WTC11 (cell line): ENCODE data around the gene KAT6B. TPM values are rescaled to one million over a fixed set of nuclear protein-coding genes. Genes with fewer than 3 reads are reported as not detected.
A peak's percentile ranks its signal among the peaks of the same experiment; 100 is the strongest.

Source experiments
- ATAC-seq: fragments of 200-7000 bp; cut with Tn5 transposase; 2 replicates; pipeline ENCODE4 v1.10.0; 2021; ENCODE audit warnings: mild to moderate bottlenecking, moderate library complexity
- CTCF ChIA-PET: fragments of 300-600 bp; sonication (Branson Sonifier 250); formaldehyde crosslinking; loops from one replicate; lab custom pipeline; 2021; ENCODE audit warnings: antibody characterized with exemption; lab: Charles Lee
- POLR2A ChIA-PET: fragments of 350-600 bp; sonication (Branson Sonifier 250); formaldehyde crosslinking; loops from one replicate; lab custom pipeline; 2021; ENCODE audit warnings: antibody characterized with exemption; lab: Charles Lee
- DNase-seq: peaks from one replicate; pipeline ENCODE4 v3.0.0; 2021; ENCODE audit warnings: low spot score
- H3K27ac Mint-ChIP-seq: 2 replicates; pipeline ENCODE4 v1.8.0; 2021; ENCODE audit warnings: mixed read lengths
- H3K27me3 Mint-ChIP-seq: 2 replicates; pipeline ENCODE4 v1.8.0; 2021; ENCODE audit warnings: low read depth, mild to moderate bottlenecking, moderate library complexity, mixed read lengths
- H3K36me3 Mint-ChIP-seq: 2 replicates; pipeline ENCODE4 v1.8.0; 2021; ENCODE audit warnings: mixed read lengths
- H3K4me1 Mint-ChIP-seq: 2 replicates; pipeline ENCODE4 v1.8.0; 2022; ENCODE audit warnings: mixed read lengths
- H3K4me3 Mint-ChIP-seq: 2 replicates; pipeline ENCODE4 v1.8.0; 2021; ENCODE audit warnings: mild to moderate bottlenecking, moderate library complexity, mixed read lengths
- H3K9me3 Mint-ChIP-seq: 2 replicates; pipeline ENCODE4 v1.8.0; 2021; ENCODE audit warnings: mixed read lengths
- ESRRA ChIP-seq: sonication (generic); formaldehyde crosslinking; IDR thresholded peaks from 2 replicates; pipeline ENCODE4 v1.8.1; 2022; ENCODE audit warnings: mild to moderate bottlenecking, missing genetic modification reagents, borderline replicate concordance
- FOXJ3 ChIP-seq: sonication (generic); formaldehyde crosslinking; IDR thresholded peaks from 2 replicates; pipeline ENCODE4 v1.9.0; 2021; ENCODE audit warnings: missing genetic modification reagents, mild to moderate bottlenecking, borderline replicate concordance
- GTF2I ChIP-seq: fragments of 250-450 bp; sonication (Bioruptor Pico); conservative IDR thresholded peaks from 2 replicates; pipeline ENCODE4 v1.4.0; 2021; ENCODE audit warnings: mild to moderate bottlenecking
- NFATC4 ChIP-seq: fragments of 250-450 bp; sonication (Bioruptor Pico); IDR thresholded peaks from 2 replicates; pipeline ENCODE4 v1.9.0; 2021; ENCODE audit warnings: mild to moderate bottlenecking
- RORB ChIP-seq: fragments of 250-450 bp; sonication (Bioruptor Pico); IDR thresholded peaks from 2 replicates; pipeline ENCODE4 v1.9.0; 2021; ENCODE audit warnings: mild to moderate bottlenecking
- SMAD3 ChIP-seq: sonication (generic); formaldehyde crosslinking; IDR thresholded peaks from 2 replicates; pipeline ENCODE4 v1.8.0; 2022; ENCODE audit warnings: missing genetic modification reagents, mild to moderate bottlenecking, borderline replicate concordance
- ZNF232 ChIP-seq: sonication (generic); formaldehyde crosslinking; IDR thresholded peaks from 2 replicates; pipeline ENCODE4 v1.8.0; 2022; ENCODE audit warnings: mild to moderate bottlenecking, missing genetic modification reagents
- ZNF416 ChIP-seq: fragments of 250-450 bp; sonication (Bioruptor Pico); IDR thresholded peaks from 2 replicates; pipeline ENCODE4 v1.9.0; 2021; ENCODE audit warnings: mild to moderate bottlenecking, inconsistent platforms
- total RNA-seq: library from RNA; stranded (reverse); gene quantifications from 3 replicates; pipeline ENCODE4 v1.2.3, GENCODE V29; 2021
- TF ChIP-seq, protein P1 (sequence below): fragments of 250-450 bp; sonication (Bioruptor Pico); IDR thresholded peaks from 2 replicates; pipeline ENCODE4 v1.9.0; 2021; ENCODE audit warnings: mild to moderate bottlenecking, borderline replicate concordance
- TF ChIP-seq, protein P2 (sequence below): sonication (generic); formaldehyde crosslinking; IDR thresholded peaks from 2 replicates; pipeline ENCODE4 v1.8.0; 2022; ENCODE audit warnings: mild to moderate bottlenecking, missing genetic modification reagents
- TF ChIP-seq, protein P3 (sequence below): sonication (generic); formaldehyde crosslinking; IDR thresholded peaks from 2 replicates; pipeline ENCODE4 v1.8.1; 2023; ENCODE audit warnings: mild to moderate bottlenecking, missing genetic modification reagents
- TF ChIP-seq, protein P4 (sequence below): sonication (generic); formaldehyde crosslinking; IDR thresholded peaks from 2 replicates; pipeline ENCODE4 v1.8.0; 2022; ENCODE audit warnings: missing genetic modification reagents
- TF ChIP-seq, protein P5 (sequence below): sonication (generic); formaldehyde crosslinking; IDR thresholded peaks from 2 replicates; pipeline ENCODE4 v1.8.1; 2023; ENCODE audit warnings: mild to moderate bottlenecking, missing genetic modification reagents, moderate library complexity
- TF ChIP-seq, protein P6 (sequence below): fragments of 200-600 bp; IDR thresholded peaks from 2 replicates; pipeline ENCODE4 v1.8.0; 2022; ENCODE audit warnings: antibody characterized with exemption
- TF ChIP-seq, protein P7 (sequence below): fragments of 250-450 bp; sonication (Bioruptor Pico); IDR thresholded peaks from 2 replicates; pipeline ENCODE4 v1.9.0; 2021; ENCODE audit warnings: mild to moderate bottlenecking
- TF ChIP-seq, protein P8 (sequence below): sonication (generic); formaldehyde crosslinking; IDR thresholded peaks from 2 replicates; pipeline ENCODE4 v1.8.1; 2022; ENCODE audit warnings: mild to moderate bottlenecking, moderate library complexity, missing genetic modification reagents

KAT6B gene
- total RNA-seq, 1 experiment from 2014 or later = 18.5 TPM

DNA sequence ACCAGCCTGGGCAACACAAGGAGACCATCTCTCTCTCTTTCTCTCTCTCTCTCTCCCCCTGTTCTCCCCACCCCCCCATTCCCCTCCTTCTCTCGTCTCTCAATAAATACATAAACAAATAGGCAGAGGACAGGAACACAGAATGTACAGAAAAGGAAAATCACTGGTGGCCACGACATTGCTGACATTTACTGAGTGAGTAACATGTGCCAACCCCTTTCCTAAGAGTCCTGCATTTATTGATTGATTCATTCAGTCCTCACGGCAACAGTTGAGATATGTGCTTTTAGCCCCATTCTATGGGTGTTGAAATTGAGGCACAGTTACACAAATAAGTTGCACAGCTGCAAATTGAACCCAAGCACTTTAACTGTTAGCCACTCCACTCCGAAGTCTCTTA lies 170.8 kb downstream of the KAT6B start (continued):
- TF ChIP-seq, protein P1, sequence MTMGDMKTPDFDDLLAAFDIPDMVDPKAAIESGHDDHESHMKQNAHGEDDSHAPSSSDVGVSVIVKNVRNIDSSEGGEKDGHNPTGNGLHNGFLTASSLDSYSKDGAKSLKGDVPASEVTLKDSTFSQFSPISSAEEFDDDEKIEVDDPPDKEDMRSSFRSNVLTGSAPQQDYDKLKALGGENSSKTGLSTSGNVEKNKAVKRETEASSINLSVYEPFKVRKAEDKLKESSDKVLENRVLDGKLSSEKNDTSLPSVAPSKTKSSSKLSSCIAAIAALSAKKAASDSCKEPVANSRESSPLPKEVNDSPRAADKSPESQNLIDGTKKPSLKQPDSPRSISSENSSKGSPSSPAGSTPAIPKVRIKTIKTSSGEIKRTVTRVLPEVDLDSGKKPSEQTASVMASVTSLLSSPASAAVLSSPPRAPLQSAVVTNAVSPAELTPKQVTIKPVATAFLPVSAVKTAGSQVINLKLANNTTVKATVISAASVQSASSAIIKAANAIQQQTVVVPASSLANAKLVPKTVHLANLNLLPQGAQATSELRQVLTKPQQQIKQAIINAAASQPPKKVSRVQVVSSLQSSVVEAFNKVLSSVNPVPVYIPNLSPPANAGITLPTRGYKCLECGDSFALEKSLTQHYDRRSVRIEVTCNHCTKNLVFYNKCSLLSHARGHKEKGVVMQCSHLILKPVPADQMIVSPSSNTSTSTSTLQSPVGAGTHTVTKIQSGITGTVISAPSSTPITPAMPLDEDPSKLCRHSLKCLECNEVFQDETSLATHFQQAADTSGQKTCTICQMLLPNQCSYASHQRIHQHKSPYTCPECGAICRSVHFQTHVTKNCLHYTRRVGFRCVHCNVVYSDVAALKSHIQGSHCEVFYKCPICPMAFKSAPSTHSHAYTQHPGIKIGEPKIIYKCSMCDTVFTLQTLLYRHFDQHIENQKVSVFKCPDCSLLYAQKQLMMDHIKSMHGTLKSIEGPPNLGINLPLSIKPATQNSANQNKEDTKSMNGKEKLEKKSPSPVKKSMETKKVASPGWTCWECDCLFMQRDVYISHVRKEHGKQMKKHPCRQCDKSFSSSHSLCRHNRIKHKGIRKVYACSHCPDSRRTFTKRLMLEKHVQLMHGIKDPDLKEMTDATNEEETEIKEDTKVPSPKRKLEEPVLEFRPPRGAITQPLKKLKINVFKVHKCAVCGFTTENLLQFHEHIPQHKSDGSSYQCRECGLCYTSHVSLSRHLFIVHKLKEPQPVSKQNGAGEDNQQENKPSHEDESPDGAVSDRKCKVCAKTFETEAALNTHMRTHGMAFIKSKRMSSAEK (CRISPR knock-in tag) = no peak
- TF ChIP-seq, protein P2, sequence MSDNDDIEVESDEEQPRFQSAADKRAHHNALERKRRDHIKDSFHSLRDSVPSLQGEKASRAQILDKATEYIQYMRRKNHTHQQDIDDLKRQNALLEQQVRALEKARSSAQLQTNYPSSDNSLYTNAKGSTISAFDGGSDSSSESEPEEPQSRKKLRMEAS (CRISPR knock-in tag) = no peak
- TF ChIP-seq, protein P3, sequence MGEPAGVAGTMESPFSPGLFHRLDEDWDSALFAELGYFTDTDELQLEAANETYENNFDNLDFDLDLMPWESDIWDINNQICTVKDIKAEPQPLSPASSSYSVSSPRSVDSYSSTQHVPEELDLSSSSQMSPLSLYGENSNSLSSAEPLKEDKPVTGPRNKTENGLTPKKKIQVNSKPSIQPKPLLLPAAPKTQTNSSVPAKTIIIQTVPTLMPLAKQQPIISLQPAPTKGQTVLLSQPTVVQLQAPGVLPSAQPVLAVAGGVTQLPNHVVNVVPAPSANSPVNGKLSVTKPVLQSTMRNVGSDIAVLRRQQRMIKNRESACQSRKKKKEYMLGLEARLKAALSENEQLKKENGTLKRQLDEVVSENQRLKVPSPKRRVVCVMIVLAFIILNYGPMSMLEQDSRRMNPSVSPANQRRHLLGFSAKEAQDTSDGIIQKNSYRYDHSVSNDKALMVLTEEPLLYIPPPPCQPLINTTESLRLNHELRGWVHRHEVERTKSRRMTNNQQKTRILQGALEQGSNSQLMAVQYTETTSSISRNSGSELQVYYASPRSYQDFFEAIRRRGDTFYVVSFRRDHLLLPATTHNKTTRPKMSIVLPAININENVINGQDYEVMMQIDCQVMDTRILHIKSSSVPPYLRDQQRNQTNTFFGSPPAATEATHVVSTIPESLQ = no peak
- TF ChIP-seq, protein P4, sequence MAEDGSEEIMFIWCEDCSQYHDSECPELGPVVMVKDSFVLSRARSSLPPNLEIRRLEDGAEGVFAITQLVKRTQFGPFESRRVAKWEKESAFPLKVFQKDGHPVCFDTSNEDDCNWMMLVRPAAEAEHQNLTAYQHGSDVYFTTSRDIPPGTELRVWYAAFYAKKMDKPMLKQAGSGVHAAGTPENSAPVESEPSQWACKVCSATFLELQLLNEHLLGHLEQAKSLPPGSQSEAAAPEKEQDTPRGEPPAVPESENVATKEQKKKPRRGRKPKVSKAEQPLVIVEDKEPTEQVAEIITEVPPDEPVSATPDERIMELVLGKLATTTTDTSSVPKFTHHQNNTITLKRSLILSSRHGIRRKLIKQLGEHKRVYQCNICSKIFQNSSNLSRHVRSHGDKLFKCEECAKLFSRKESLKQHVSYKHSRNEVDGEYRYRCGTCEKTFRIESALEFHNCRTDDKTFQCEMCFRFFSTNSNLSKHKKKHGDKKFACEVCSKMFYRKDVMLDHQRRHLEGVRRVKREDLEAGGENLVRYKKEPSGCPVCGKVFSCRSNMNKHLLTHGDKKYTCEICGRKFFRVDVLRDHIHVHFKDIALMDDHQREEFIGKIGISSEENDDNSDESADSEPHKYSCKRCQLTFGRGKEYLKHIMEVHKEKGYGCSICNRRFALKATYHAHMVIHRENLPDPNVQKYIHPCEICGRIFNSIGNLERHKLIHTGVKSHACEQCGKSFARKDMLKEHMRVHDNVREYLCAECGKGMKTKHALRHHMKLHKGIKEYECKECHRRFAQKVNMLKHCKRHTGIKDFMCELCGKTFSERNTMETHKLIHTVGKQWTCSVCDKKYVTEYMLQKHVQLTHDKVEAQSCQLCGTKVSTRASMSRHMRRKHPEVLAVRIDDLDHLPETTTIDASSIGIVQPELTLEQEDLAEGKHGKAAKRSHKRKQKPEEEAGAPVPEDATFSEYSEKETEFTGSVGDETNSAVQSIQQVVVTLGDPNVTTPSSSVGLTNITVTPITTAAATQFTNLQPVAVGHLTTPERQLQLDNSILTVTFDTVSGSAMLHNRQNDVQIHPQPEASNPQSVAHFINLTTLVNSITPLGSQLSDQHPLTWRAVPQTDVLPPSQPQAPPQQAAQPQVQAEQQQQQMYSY (CRISPR knock-in tag) = no peak
- TF ChIP-seq GTF2I = no peak

DNA sequence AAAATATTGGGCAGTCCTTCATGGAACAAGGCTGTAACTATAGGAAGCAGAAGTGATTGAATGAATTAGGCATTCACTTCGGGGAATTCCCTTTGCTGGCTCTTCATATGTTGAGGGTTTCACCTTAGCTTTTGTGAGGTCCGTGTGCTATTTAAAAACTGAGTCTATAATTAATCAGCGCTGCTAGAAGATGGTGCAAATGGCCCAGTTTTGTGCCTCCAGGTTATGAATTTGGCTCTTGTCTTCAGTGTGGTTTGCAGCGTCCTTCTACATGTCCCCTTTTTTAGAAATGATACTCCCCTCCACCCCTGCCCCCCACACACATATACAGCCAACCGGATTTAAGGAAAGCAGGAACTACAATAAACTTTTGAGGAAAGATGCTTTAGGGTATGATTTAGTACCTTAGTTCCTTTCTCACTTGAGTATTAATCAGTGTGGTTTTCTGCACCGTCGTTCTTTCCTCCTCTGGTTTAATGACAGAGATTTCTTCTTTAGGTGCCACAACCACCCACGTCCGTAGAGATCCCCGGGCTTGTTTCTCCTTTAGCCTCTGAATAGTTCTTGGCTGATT lies 174.4 kb downstream of the KAT6B start:
- no peak for ATAC-seq
- DNase-seq = no peak
- Mint-ChIP-seq H3K27ac (peak overlapping the region; percentile 25; the same call in 1 of the 2 replicates), H3K4me1 (0 out of 2 replicates have a peak, but pooled peaks cover 3% of the 10 kb centered on the region), H3K36me3 (peaks cover 11% of the 10 kb centered on the region), H3K27me3 (no peaks in the 10 kb centered on the region), H3K9me3 (no peaks in the 10 kb centered on the region), H3K4me3 (no peak overlapping the region)
- POLR2A ChIA-PET = no interaction called here
- CTCF ChIA-PET = interaction anchor here (1.3 kb wide), 1 partner anchor 97 kb away, joined by 3 read pairs; no protein-coding TSS in a partner anchor
- TF ChIP-seq RORB (CRISPR knock-in tag) (no peak), FOXJ3 (no peak), ZNF416 (CRISPR knock-in tag) (no peak), NFATC4 (no peak), ESRRA (CRISPR knock-in tag) (no peak), ZNF232 (no peak), SMAD3 (no peak)
- TF ChIP-seq, protein P3 = no peak
- TF ChIP-seq, protein P5, sequence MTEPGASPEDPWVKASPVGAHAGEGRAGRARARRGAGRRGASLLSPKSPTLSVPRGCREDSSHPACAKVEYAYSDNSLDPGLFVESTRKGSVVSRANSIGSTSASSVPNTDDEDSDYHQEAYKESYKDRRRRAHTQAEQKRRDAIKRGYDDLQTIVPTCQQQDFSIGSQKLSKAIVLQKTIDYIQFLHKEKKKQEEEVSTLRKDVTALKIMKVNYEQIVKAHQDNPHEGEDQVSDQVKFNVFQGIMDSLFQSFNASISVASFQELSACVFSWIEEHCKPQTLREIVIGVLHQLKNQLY (CRISPR knock-in tag) = no peak
- TF ChIP-seq, protein P6, sequence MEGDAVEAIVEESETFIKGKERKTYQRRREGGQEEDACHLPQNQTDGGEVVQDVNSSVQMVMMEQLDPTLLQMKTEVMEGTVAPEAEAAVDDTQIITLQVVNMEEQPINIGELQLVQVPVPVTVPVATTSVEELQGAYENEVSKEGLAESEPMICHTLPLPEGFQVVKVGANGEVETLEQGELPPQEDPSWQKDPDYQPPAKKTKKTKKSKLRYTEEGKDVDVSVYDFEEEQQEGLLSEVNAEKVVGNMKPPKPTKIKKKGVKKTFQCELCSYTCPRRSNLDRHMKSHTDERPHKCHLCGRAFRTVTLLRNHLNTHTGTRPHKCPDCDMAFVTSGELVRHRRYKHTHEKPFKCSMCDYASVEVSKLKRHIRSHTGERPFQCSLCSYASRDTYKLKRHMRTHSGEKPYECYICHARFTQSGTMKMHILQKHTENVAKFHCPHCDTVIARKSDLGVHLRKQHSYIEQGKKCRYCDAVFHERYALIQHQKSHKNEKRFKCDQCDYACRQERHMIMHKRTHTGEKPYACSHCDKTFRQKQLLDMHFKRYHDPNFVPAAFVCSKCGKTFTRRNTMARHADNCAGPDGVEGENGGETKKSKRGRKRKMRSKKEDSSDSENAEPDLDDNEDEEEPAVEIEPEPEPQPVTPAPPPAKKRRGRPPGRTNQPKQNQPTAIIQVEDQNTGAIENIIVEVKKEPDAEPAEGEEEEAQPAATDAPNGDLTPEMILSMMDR = no peak
- TF ChIP-seq, protein P7, sequence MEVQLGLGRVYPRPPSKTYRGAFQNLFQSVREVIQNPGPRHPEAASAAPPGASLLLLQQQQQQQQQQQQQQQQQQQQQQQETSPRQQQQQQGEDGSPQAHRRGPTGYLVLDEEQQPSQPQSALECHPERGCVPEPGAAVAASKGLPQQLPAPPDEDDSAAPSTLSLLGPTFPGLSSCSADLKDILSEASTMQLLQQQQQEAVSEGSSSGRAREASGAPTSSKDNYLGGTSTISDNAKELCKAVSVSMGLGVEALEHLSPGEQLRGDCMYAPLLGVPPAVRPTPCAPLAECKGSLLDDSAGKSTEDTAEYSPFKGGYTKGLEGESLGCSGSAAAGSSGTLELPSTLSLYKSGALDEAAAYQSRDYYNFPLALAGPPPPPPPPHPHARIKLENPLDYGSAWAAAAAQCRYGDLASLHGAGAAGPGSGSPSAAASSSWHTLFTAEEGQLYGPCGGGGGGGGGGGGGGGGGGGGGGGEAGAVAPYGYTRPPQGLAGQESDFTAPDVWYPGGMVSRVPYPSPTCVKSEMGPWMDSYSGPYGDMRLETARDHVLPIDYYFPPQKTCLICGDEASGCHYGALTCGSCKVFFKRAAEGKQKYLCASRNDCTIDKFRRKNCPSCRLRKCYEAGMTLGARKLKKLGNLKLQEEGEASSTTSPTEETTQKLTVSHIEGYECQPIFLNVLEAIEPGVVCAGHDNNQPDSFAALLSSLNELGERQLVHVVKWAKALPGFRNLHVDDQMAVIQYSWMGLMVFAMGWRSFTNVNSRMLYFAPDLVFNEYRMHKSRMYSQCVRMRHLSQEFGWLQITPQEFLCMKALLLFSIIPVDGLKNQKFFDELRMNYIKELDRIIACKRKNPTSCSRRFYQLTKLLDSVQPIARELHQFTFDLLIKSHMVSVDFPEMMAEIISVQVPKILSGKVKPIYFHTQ (CRISPR knock-in tag) = no peak
- TF ChIP-seq, protein P8, sequence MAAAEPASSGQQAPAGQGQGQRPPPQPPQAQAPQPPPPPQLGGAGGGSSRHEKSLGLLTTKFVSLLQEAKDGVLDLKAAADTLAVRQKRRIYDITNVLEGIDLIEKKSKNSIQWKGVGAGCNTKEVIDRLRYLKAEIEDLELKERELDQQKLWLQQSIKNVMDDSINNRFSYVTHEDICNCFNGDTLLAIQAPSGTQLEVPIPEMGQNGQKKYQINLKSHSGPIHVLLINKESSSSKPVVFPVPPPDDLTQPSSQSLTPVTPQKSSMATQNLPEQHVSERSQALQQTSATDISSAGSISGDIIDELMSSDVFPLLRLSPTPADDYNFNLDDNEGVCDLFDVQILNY (CRISPR knock-in tag) = no peak
